Upper lobe of left lung (tissue), 4 donors: ENCODE results near the gene ARID3A.

Experiments used
- CTCF ChIP-seq, 6 experiments: fragments of 450-650 bp in 4 of 6; fragments of 200-600 bp in 2 of 6; sonication (generic) in 2 of 6; IDR thresholded peaks; one replicate each; pipeline ENCODE4 v1.5.1; 2016 to 2019; ENCODE audit warnings: antibody characterized with exemption in 6 of 6
- POLR2A ChIP-seq, 4 donors: fragments of 450-650 bp; IDR thresholded peaks; one replicate each; pipeline ENCODE4 v1.5.1; 2016 to 2017; ENCODE audit warnings: antibody characterized with exemption in 4 of 4, mild to moderate bottlenecking in 2 of 4

GRCh38 chr19:884420-885211 is 41.2 kb upstream of the ARID3A start:
- no peak for TF ChIP-seq POLR2A (IDR thresholded peaks at IDR 0.05)
- no peak for TF ChIP-seq CTCF (IDR thresholded peaks at IDR 0.05)
